ENCODE results near the gene XAGE3. TPM values are rescaled to one million over a fixed set of nuclear protein-coding genes. Genes with fewer than 3 reads are reported as not detected.

The XAGE3 gene, protein sequence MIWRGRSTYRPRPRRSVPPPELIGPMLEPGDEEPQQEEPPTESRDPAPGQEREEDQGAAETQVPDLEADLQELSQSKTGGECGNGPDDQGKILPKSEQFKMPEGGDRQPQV
- not detected in 2 replicates for total RNA-seq

DNA sequence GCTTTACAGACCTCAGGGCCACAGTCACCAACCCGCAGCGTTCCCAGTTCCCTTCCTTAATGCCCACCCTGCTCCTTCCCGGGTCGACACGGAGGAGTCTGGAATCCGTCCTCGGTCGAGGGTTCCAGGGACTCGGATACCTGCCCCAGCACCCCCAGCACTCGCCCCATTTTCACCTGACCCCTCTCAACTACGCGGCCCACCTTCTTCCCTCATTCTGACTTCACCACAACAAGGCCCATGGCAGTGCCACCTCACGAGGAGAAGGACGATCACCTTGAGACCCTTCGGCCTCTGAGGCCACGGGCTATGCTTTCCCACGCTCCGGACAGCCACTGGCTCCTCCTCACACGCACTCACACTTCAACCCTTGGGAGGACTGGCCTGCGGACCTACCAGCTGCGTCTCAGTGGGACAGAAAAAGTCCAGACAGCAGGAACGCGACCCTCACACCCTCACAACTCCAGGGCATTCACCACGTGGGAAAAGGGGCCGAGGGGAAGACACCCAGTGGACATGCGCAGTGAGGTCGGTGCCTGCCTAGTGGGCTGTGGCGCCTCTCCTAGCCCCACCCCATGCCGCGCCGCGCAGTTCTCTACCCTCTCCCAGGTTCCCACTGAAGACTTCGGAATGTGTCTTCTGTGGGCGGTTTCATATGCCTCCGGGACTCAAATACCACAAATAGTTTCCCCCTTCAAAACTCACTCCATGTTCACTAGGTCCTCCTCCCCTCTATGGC is at the start of gene XAGE3:
TSS of gene XAGE3 (minus strand) at position 474 of the 739 bp plus-strand sequence. CDS start 950 bp downstream, outside the sequence.

DNA sequence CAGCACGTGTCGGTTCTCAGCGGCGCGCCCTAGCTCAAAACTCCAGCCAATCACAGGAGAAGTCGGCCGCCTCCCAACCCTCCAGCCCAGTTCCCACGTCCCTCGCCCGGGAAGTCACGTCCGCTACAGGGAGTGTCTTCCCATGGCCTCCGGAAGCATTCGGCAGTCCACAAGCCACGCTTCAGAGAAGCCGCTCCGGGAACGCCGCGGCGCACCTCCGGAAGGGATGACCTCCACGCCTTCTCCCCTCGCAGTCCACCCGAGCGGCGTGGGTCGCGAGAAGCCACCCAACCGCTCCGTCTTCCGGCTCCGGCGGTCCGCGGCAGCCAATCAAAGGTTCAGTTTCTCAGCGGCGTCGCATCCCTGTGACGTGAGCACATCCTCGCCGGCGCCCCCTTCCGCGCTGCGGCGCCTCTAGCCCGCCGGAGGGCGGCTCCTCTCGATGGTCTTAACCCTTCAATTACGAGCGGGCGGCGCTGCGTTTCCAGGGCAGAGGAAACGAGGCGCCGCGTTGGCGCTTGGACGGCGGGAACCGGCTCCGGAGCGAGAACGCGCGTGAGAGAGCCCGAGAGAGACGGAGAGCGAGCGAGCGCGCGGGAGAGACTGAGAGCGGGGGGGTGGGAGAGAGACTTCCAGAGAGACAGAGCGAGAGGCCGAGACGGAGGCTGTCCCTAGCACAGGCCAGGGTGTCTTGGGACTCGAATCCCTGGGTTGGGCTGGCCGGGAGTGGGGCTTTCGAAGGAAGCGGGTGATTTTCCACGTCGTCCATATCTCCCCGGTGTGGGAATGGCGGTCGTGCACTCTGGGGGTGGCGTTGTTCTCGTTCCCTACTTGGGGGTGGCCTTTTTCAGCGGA is 29.2 kb upstream of the XAGE3 start, which contains the start of gene FAM156B:
TSS of gene FAM156B (plus strand) at position 476 of the 855 bp plus-strand sequence. CDS start 9,896 bp downstream, outside the sequence.

Other genes starting within 250 kb of the XAGE3 start
- not detected in 2 replicates for gene SSX7, start 213.2 kb downstream of the XAGE3 start, total RNA-seq
- not detected in 2 replicates for gene SSX2, start 160.9 kb downstream of the XAGE3 start, total RNA-seq
- gene SSX2B, start 116.8 kb downstream of the XAGE3 start, total RNA-seq: not detected in 2 replicates
- not detected in 2 replicates for gene SPANXN5, start 70.7 kb downstream of the XAGE3 start, total RNA-seq
- gene XAGE5, start 56.8 kb downstream of the XAGE3 start, total RNA-seq: not detected in 2 replicates
- gene FAM156B, start 29.2 kb upstream of the XAGE3 start, total RNA-seq: 14.7 and 23.3 TPM in 2 replicates
- gene FAM156A, start 90.4 kb upstream of the XAGE3 start, total RNA-seq: 5.6 and 6.5 TPM in 2 replicates
- 3.9 and 11.3 TPM in 2 replicates for gene GPR173, start 180.7 kb upstream of the XAGE3 start, total RNA-seq
- 4.2 and 5.2 TPM in 2 replicates for gene TSPYL2, start 214.3 kb upstream of the XAGE3 start, total RNA-seq
- gene KANTR, start 226.1 kb upstream of the XAGE3 start, total RNA-seq: 2.9 and 7.2 TPM in 2 replicates